Breast epithelium (tissue), 3 donors: ENCODE results near the gene LAMB4.

Experiments used
- CTCF ChIP-seq, 3 donors: fragments of 450-650 bp; IDR thresholded peaks; one replicate each; pipeline ENCODE4 v1.5.1; 2016 to 2017; ENCODE audit warnings: antibody characterized with exemption in 3 of 3, mild to moderate bottlenecking in 3 of 3, moderate library complexity in 3 of 3
- POLR2A ChIP-seq: fragments of 450-650 bp; IDR thresholded peaks from one replicate; pipeline ENCODE4 v1.6.1; 2016; ENCODE audit warnings: antibody characterized with exemption, mild to moderate bottlenecking, moderate library complexity
- POLR2AphosphoS5 ChIP-seq, 3 donors: sonication (generic); formaldehyde crosslinking; IDR thresholded peaks; one replicate each; pipeline ENCODE4 v1.6.1; 2017; ENCODE audit warnings: antibody characterized with exemption in 3 of 3

- TF ChIP-seq CTCF (IDR thresholded peaks at IDR 0.05) (no peak), POLR2A (no peak), POLR2AphosphoS5 (IDR thresholded peaks at IDR 0.05) (no peak)
These were observed at the start of gene LAMB4 for GRCh38 chr7:108130261-108130660.
